GM12892 (cell line): ENCODE results near the gene EPB41L3. TPM values are rescaled to one million over a fixed set of nuclear protein-coding genes. Genes with fewer than 3 reads are reported as not detected.
"Not testable (repeated sequence)": the region's sequence is repeated elsewhere in the genome, so short reads cannot be mapped to it uniquely, and the experiment has no call there.

Experiments used
- DNase-seq: peaks from one replicate; pipeline ENCODE4 v3.0.0; 2011; ENCODE audit not compliant: insufficient read length
- FAIRE-seq: peaks from 2 replicates; lab custom pipeline; 2011; peaks lifted over from hg19 to GRCh38; lab: Jason Lieb, UNC
- POLR2A ChIP-seq: IDR thresholded peaks from 2 replicates; pipeline ENCODE4 v1.6.1; 2011; ENCODE audit warnings: low read depth, low read length, control low read depth
- POLR2AphosphoS5 ChIP-seq: IDR thresholded peaks from 2 replicates; pipeline ENCODE4 v1.6.1; 2011; ENCODE audit warnings: low read depth, low read length, control low read depth
- TAF1 ChIP-seq: IDR thresholded peaks from 2 replicates; pipeline ENCODE4 v1.6.1; 2011; ENCODE audit warnings: low read depth, mild to moderate bottlenecking, control low read depth, low read length, borderline replicate concordance
- polyA plus RNA-seq: library from polyadenylated mRNA; unstranded; fragments of >200 nt; gene quantifications from one replicate; pipeline ENCODE4 v1.2.1, GENCODE V29; 2012; ENCODE audit warnings: missing spikeins, inconsistent platforms; ENCODE audit not compliant: missing spikeins

The EPB41L3 gene
- 0.08 TPM for polyA plus RNA-seq

DNA sequence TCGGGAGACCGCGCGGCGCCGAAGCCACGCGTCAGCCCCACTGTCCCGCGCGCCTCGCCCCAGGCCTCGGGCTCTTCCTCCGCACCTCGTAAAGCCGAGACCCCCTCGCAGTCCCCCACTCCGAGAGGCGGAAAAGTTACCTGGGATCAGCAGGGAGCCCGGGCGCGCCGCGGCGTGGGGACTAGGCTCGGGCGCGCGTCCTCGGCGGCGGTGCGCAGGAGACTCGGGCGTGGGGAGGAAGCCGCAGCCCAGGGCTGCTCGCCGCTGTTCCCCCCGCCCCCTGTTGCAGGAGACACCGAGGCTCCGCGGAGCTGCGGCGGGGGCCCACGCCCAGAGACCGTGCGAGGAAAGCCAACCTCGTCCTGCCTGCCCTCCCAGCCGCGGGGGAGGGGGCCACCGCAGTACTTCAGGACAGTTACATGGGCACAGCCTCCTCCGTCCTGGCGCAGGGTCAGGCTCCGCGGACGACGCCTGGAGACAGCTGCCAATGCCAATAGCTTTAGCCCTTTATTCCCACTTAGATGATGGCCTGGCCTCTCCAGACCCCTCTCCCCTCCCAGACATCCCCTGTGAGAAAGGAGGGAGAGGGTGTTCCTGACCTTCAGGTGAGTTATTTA is at the start of gene EPB41L3:
Gene EPB41L3, minus strand, starts transcription at position 225 of the 617 bp plus-strand sequence. CDS start 54,814 bp downstream, outside the sequence.
- no peak for DNase-seq

DNA sequence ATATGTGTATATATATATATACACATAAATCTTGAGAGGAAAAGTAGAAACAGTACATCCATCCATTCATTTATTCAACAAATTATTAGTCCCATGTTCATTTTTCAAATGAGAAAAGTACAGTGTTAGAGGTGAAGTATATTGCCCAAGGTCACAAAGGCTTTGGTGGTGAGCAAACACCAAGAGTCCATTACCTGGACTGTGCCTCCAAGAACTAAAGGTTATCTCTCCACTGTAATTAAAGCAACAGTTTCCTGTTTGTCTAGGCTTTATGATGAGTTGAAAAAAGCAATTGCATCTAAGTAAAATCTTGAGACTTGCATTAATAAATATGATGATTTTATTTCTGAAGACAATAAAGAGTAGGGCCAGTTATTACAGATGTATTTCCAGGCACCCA is 44.7 kb upstream of the EPB41L3 start:
- no peak for TF ChIP-seq TAF1
- no peak for TF ChIP-seq POLR2A
- TF ChIP-seq POLR2AphosphoS5, result no peak
- no peak for DNase-seq
- FAIRE-seq, result no peak

More for the DNA sequence above, at the start of gene EPB41L3:
- no peak for TF ChIP-seq POLR2AphosphoS5
- TF ChIP-seq TAF1, result no peak
- TF ChIP-seq POLR2A, result no peak
- no peak for FAIRE-seq

DNA sequence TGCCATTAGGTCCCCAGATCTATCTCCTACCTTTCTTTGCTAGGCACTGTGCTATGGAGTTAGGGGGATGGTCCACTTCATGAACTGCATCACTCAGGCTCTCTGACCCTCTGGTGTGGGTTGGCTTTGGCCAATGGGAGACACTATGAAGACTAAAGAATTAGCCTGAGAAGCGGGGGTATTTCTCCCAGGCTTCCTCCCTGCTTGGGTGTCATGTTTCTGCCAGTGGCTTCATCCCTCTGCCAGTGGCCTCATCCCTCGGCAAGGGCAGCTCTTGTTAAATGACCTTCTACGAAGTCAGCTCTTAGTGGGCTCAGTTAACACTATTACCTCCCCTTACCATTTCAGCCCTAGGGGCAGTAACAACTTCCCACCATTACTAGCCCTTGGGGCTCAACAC is 41.9 kb upstream of the EPB41L3 start:
- FAIRE-seq (no peak), DNase-seq (no peak)
- TF ChIP-seq TAF1 (no peak), POLR2AphosphoS5 (no peak), POLR2A (no peak)

DNA sequence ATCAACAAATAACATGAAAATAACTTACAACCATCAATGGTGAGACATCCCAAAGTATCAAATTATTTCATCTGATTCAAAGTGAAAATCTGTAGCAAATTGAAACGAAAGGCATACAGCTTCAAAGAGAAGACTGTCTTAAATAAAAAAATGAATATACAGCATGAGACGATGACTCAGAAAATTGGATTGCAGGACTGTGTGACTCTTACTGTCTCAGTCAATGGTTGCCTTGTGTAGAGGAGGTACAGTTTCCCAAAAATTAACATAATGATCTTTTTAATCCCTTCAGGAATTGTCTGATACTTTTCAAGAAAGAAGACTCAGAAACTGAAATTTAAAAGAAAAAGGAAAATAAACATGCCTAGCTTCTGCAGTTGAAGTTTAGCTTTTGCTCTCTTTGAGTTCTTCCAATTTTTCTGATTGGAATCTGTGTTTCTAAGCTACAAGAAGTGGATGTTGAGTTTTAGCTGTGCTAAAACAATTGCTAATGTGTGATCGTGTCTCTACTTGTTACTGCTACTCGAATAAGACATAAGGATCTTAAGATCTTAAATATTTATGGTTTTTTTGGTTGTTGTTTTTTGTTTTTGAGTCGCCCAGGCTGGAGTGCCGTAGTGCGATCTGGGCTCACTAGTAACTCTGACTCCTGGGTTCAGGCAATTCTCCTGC is 41.1 kb upstream of the EPB41L3 start:
- DNase-seq (no peak), FAIRE-seq (no peak)
- TF ChIP-seq POLR2A, result no peak
- no peak for TF ChIP-seq POLR2AphosphoS5
- no peak for TF ChIP-seq TAF1

DNA sequence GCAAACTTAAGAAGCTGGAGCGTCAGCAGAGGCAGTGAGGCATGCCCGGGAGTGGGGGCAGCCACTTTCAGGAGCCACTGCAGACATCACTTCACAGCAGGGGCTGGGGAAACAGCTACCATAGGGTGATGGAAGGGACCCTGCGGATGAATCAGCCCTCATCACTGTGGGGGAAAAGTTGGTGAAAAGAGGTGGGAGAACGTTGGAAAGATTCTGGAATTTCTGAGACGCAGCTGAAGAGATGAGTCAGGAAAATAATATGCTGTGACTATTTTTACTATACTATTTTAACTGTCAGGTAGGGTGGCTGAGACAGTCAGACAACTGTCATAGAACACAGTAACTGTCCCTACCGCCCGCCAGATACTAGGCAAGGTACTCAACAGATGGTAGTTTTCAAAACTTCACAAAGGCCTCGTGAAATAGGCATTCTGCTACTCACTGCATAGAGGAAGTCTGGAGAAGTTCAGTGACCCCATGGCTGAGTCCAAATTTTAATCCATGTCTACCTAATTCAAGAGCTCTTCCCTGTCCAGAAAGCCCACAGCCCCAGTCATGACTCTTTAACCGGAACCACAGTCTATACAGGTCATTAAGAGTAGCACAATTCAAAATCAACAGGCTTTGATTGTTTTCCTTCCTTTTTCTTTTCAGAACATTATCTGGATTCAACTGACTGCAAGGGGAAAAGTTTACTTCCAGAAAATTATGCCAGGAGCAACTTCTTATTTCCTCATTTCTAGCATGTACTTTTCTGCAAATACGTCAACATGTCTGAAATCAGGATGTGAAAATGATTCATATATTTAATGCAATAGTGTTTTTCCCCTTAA is 39.3 kb upstream of the EPB41L3 start:
- no peak for DNase-seq
- TF ChIP-seq TAF1, result no peak
- no peak for TF ChIP-seq POLR2AphosphoS5
- TF ChIP-seq POLR2A, result no peak
- FAIRE-seq, result no peak

DNA sequence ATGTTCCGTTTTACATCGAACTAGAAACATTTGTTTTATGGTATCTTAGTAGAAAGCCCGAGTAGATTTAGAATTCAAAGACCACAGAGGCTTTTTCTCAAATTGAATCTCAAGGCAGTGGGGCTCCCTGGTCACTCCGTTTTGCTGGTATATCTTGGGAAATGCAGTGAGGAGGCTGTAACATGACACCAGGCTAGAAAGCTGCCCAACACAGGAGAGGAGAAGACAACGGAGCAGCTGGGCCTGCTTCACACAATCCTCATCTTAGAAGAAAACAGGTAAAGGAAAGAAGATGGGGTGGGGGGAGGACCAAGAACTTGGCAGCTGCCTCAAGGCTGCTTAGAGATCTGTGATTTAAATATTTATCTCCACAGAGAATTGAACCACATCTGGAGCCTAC is 38.3 kb upstream of the EPB41L3 start:
- DNase-seq (no peak), FAIRE-seq (no peak)
- TF ChIP-seq POLR2A (no peak), TAF1 (no peak), POLR2AphosphoS5 (no peak)

DNA sequence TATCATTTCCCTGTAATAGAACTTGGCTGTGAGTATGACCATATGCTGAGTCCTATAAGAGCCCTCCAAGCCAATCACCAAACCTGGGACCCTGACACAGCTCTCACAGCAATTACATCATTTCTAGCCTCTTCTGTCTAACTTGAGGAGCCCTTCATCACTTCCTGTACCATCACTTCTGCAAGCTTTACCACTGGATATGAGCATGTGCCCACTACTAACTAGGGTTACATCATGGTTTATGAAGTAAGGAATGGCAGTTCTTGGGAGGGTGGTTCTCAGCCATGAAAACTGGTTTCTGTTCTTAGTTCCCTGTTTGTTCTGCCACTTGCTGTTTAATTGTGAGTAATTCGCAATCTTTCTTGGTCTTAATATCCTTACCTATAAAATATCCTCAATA is 31.0 kb upstream of the EPB41L3 start:
- TF ChIP-seq POLR2A (no peak), POLR2AphosphoS5 (no peak), TAF1 (no peak)
- FAIRE-seq, result no peak
- no peak for DNase-seq

DNA sequence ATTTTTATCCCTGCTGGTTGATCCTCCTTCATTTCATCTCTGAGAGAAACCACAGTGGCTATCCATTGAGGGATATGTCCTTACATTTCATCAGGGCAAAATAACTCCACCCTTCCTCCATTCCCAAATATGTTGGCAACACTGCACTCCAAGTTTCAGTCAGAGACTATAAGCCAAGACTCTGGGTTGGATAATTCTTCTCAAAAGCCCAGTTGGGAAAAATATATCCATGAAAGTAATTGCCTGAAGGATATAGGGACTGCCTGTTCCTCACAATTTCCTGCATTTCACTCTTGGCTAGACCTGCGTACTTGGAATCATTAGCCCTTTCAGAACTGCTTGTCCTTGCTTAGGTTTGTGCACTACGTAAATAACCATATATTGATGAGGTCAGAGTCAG is 27.9 kb upstream of the EPB41L3 start:
- DNase-seq, result no peak
- TF ChIP-seq POLR2A, result no peak
- no peak for TF ChIP-seq TAF1
- TF ChIP-seq POLR2AphosphoS5, result no peak
- no peak for FAIRE-seq

DNA sequence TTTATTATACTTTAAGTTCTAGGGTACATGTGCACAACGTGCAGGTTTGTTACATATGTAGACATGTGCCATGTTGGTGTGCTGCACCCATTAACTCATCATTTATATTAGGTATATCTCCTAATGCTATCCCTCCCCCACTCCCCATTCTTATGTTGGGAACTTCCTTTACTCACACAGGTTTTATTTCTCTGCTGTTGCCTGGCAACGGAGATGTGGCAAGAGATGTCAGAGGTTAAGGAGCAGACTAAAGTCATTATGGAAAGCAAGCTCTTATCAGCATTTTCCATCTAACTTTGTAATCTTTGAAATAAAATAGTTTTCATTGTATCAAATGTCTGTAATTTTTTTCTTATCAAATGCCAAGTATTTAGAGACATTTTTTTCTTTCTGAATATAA is 26.8 kb upstream of the EPB41L3 start:
- DNase-seq, FAIRE-seq: not testable (repeated sequence)

DNA sequence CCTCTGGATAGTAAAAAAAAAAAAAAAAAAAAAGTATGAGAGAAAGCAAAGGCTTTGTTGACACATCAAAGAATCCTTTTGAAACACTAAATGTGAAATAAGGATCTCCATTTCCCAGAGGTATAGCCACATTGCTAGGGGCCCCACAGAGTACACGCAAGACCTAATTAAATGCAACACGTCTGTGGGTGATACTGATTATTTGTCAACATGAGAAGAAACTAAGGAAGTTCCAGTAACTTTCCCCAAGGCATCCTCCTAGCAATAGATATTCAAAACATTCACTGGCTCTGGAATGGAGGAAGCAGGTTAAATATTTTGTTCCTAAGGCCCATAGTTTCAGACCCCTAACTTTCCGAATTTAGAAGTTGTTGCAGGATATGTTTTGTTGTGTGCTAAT is 24.6 kb upstream of the EPB41L3 start:
- TF ChIP-seq TAF1 (no peak), POLR2A (no peak), POLR2AphosphoS5 (no peak)
- DNase-seq, result no peak
- no peak for FAIRE-seq

DNA sequence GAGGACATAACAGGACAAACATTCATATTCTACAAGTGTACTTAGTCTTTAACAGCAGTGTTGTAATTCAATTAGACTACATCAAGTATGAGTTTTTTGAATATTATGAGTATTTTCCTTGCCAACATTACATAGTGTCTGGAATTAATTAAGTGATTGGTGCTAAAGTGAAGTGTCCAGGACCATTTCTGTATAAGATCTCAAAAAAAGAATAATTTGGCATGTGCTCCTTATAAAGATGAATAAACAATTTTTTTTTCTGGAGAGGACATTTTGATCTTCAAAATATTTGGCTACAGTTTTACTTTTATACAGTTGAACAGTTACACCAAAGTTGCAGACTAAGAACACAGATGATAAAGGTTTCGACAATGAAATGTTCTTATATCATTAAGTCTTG is 15.1 kb upstream of the EPB41L3 start:
- FAIRE-seq (no peak), DNase-seq (no peak)
- TF ChIP-seq POLR2AphosphoS5 (no peak), TAF1 (no peak), POLR2A (no peak)

DNA sequence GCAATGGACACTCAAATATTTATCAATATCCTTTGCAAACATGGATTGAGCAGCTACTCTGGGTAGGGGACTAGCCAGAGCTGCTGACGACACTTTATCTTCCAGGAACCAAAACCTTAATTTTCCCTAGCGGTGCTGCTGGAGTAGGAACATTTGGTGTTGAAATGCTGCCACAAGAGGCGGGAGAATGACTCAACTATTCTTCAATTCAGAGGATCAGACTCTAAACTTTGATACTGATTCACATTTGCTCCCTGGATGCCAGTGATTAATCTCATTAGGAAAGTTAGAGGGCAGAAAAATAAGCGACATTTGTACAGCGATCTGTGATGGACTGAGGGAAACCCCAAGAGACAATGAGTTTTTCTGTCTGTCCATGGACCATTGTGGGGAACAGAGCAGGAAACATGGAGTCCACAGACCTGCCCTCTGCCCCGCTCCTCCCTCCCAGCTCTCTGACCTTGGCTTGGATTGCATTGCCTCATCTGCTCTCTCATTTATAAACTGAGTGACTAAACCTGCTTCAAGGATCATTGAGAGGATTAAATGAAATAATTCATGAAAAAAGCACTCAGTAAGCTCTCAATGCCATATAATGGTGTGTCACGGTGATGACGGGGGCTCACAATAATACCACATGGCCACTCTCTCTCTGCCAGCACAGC is 12.6 kb upstream of the EPB41L3 start:
- TF ChIP-seq POLR2AphosphoS5 (no peak), TAF1 (no peak), POLR2A (no peak)
- no peak for DNase-seq

More for the DNA sequence above, 12.6 kb upstream of the EPB41L3 start:
- FAIRE-seq, result no peak
